Measurements from ENCODE around the gene CLCN7.

- TF ChIP-seq CEBPB (IDR thresholded peaks at IDR 0.05; ENCODE audit: low read depth, low read length) (no peak), EGR1 (IDR thresholded peaks at IDR 0.05; ENCODE audit: borderline replicate concordance, low read depth, low read length) (no peak), POLR2A (IDR thresholded peaks at IDR 0.05; ENCODE audit: control extremely low read depth in 1 of 2, low read depth in 2 of 2, low read length in 2 of 2) (no peak)
Observed at GRCh38 chr16:1416521-1416941, 58.3 kb downstream of the CLCN7 start.
